Activated naive CD8-positive, alpha-beta T cell treated with anti-CD3 and anti-CD28 coated beads, Interleukin-2, amount 50 U/mL, for 24 hours (primary cell): ENCODE results near the gene ITGB8.

ENCODE experiments used
- ATAC-seq: fragments of 150-1000 bp; cut with Tn5 transposase; one replicate; pipeline ENCODE4 v1.10.0; 2021
- DNase-seq: peaks from one replicate; pipeline ENCODE4 v3.0.0; 2021
- H3K27ac Mint-ChIP-seq: one replicate; pipeline ENCODE4 v1.8.0; 2021; ENCODE audit warnings: mild to moderate bottlenecking, mixed read lengths
- H3K27me3 Mint-ChIP-seq: one replicate; pipeline ENCODE4 v1.8.0; 2021; ENCODE audit warnings: mixed read lengths
- H3K36me3 Mint-ChIP-seq: one replicate; pipeline ENCODE4 v1.8.0; 2021; ENCODE audit warnings: low read depth, mixed read lengths
- H3K4me1 Mint-ChIP-seq: one replicate; pipeline ENCODE4 v1.8.0; 2021; ENCODE audit warnings: mixed read lengths
- H3K4me3 Mint-ChIP-seq: one replicate; pipeline ENCODE4 v1.8.0; 2021; ENCODE audit warnings: mild to moderate bottlenecking, moderate library complexity, mixed read lengths
- H3K9me3 Mint-ChIP-seq: one replicate; pipeline ENCODE4 v1.8.0; 2021; ENCODE audit warnings: mixed read lengths

Gene ITGB8

GRCh38 chr7:20343205-20343604, 12.5 kb downstream of the ITGB8 start:
- no peaks in the 10 kb centered on the region for H3K9me3 Mint-ChIP-seq
- H3K4me3 Mint-ChIP-seq, result no peak overlapping the region
- no peaks in the 10 kb centered on the region for H3K36me3 Mint-ChIP-seq
- no peak overlapping the region for H3K27ac Mint-ChIP-seq
- DNase-seq, result no peak
- no peaks in the 10 kb centered on the region for H3K4me1 Mint-ChIP-seq
- H3K27me3 Mint-ChIP-seq, result peaks cover 4% of the 10 kb centered on the region
- no peak for ATAC-seq

- no peak overlapping the region for H3K4me3 Mint-ChIP-seq
- no peaks in the 10 kb centered on the region for H3K36me3 Mint-ChIP-seq
- no peak overlapping the region for H3K27ac Mint-ChIP-seq
- H3K27me3 Mint-ChIP-seq, result peaks cover 4% of the 10 kb centered on the region
- no peaks in the 10 kb centered on the region for H3K4me1 Mint-ChIP-seq
- ATAC-seq (no peak), DNase-seq (no peak)
- no peaks in the 10 kb centered on the region for H3K9me3 Mint-ChIP-seq
Observed at GRCh38 chr7:20343941-20344340, 13.2 kb downstream of the ITGB8 start.

- Mint-ChIP-seq H3K9me3 (no peaks in the 10 kb centered on the region), H3K27ac (no peak overlapping the region), H3K36me3 (no peaks in the 10 kb centered on the region), H3K27me3 (peaks cover 4% of the 10 kb centered on the region), H3K4me1 (no peaks in the 10 kb centered on the region), H3K4me3 (no peak overlapping the region)
- ATAC-seq, result no peak
- no peak for DNase-seq
Observed at GRCh38 chr7:20344396-20344795, 13.7 kb downstream of the ITGB8 start.

GRCh38 chr7:20346577-20346976, 15.9 kb downstream of the ITGB8 start:
- H3K4me1 Mint-ChIP-seq, result no peaks in the 10 kb centered on the region
- peaks cover 2% of the 10 kb centered on the region for H3K27me3 Mint-ChIP-seq
- H3K4me3 Mint-ChIP-seq, result no peak overlapping the region
- H3K9me3 Mint-ChIP-seq, result no peaks in the 10 kb centered on the region
- DNase-seq (no peak), ATAC-seq (no peak)
- no peaks in the 10 kb centered on the region for H3K36me3 Mint-ChIP-seq
- no peak overlapping the region for H3K27ac Mint-ChIP-seq

- H3K36me3 Mint-ChIP-seq, result no peaks in the 10 kb centered on the region
- no peak for ATAC-seq
- no peak overlapping the region for H3K4me3 Mint-ChIP-seq
- H3K4me1 Mint-ChIP-seq, result no peaks in the 10 kb centered on the region
- no peak overlapping the region for H3K27ac Mint-ChIP-seq
- DNase-seq, result no peak
- no peaks in the 10 kb centered on the region for H3K9me3 Mint-ChIP-seq
- peaks cover 2% of the 10 kb centered on the region for H3K27me3 Mint-ChIP-seq
Observed at GRCh38 chr7:20347680-20348079, 17.0 kb downstream of the ITGB8 start.

GRCh38 chr7:20348125-20348807, 17.6 kb downstream of the ITGB8 start:
- Mint-ChIP-seq H3K4me1 (no peaks in the 10 kb centered on the region), H3K36me3 (no peaks in the 10 kb centered on the region), H3K27me3 (peaks cover 2% of the 10 kb centered on the region), H3K9me3 (no peaks in the 10 kb centered on the region), H3K4me3 (no peak overlapping the region), H3K27ac (no peak overlapping the region)
- no peak for ATAC-seq
- DNase-seq, result no peak

- peaks cover 2% of the 10 kb centered on the region for H3K27me3 Mint-ChIP-seq
- no peaks in the 10 kb centered on the region for H3K9me3 Mint-ChIP-seq
- ATAC-seq (no peak), DNase-seq (no peak)
- no peak overlapping the region for H3K4me3 Mint-ChIP-seq
- H3K4me1 Mint-ChIP-seq, result no peaks in the 10 kb centered on the region
- no peak overlapping the region for H3K27ac Mint-ChIP-seq
- H3K36me3 Mint-ChIP-seq, result no peaks in the 10 kb centered on the region
Observed at GRCh38 chr7:20350518-20350951, 19.8 kb downstream of the ITGB8 start.

- Mint-ChIP-seq H3K9me3 (no peaks in the 10 kb centered on the region), H3K36me3 (no peaks in the 10 kb centered on the region), H3K4me3 (no peak overlapping the region), H3K27me3 (peaks cover 2% of the 10 kb centered on the region), H3K27ac (no peak overlapping the region), H3K4me1 (no peaks in the 10 kb centered on the region)
- DNase-seq, result no peak
- ATAC-seq, result no peak
Observed at GRCh38 chr7:20350996-20351692, 20.4 kb downstream of the ITGB8 start.

GRCh38 chr7:20351901-20352300, 21.2 kb downstream of the ITGB8 start:
- no peak for DNase-seq
- H3K36me3 Mint-ChIP-seq, result no peaks in the 10 kb centered on the region
- H3K9me3 Mint-ChIP-seq, result no peaks in the 10 kb centered on the region
- no peaks in the 10 kb centered on the region for H3K4me1 Mint-ChIP-seq
- H3K27ac Mint-ChIP-seq, result no peak overlapping the region
- H3K4me3 Mint-ChIP-seq, result no peak overlapping the region
- H3K27me3 Mint-ChIP-seq, result peaks cover 2% of the 10 kb centered on the region
- no peak for ATAC-seq

GRCh38 chr7:20352573-20353306, 22.0 kb downstream of the ITGB8 start:
- DNase-seq (no peak), ATAC-seq (no peak)
- Mint-ChIP-seq H3K36me3 (no peaks in the 10 kb centered on the region), H3K27me3 (no peaks in the 10 kb centered on the region), H3K4me3 (no peak overlapping the region), H3K4me1 (no peaks in the 10 kb centered on the region), H3K9me3 (no peaks in the 10 kb centered on the region), H3K27ac (no peak overlapping the region)

GRCh38 chr7:20354610-20355528, 24.2 kb downstream of the ITGB8 start:
- no peak for DNase-seq
- Mint-ChIP-seq H3K4me1 (no peaks in the 10 kb centered on the region), H3K4me3 (no peak overlapping the region)

GRCh38 chr7:20358106-20358505, 27.4 kb downstream of the ITGB8 start:
- DNase-seq (no peak), ATAC-seq (no peak)
- no peaks in the 10 kb centered on the region for H3K36me3 Mint-ChIP-seq
- H3K9me3 Mint-ChIP-seq, result no peaks in the 10 kb centered on the region
- no peaks in the 10 kb centered on the region for H3K4me1 Mint-ChIP-seq
- H3K4me3 Mint-ChIP-seq, result no peak overlapping the region
- H3K27me3 Mint-ChIP-seq, result no peaks in the 10 kb centered on the region
- H3K27ac Mint-ChIP-seq, result no peak overlapping the region

More at GRCh38 chr7:20354610-20355528, 24.2 kb downstream of the ITGB8 start:
- H3K27ac Mint-ChIP-seq, result no peak overlapping the region
- no peaks in the 10 kb centered on the region for H3K27me3 Mint-ChIP-seq
- H3K9me3 Mint-ChIP-seq, result no peaks in the 10 kb centered on the region
- H3K36me3 Mint-ChIP-seq, result no peaks in the 10 kb centered on the region
- no peak for ATAC-seq

GRCh38 chr7:20358762-20359282, 28.1 kb downstream of the ITGB8 start:
- Mint-ChIP-seq H3K4me1 (no peaks in the 10 kb centered on the region), H3K4me3 (no peak overlapping the region), H3K36me3 (no peaks in the 10 kb centered on the region), H3K27me3 (no peaks in the 10 kb centered on the region), H3K27ac (no peak overlapping the region), H3K9me3 (no peaks in the 10 kb centered on the region)
- ATAC-seq (no peak), DNase-seq (no peak)

GRCh38 chr7:20359341-20359963, 28.8 kb downstream of the ITGB8 start:
- no peaks in the 10 kb centered on the region for H3K9me3 Mint-ChIP-seq
- ATAC-seq (no peak), DNase-seq (no peak)
- no peaks in the 10 kb centered on the region for H3K27me3 Mint-ChIP-seq
- no peak overlapping the region for H3K27ac Mint-ChIP-seq
- H3K36me3 Mint-ChIP-seq, result no peaks in the 10 kb centered on the region
- H3K4me3 Mint-ChIP-seq, result no peak overlapping the region
- H3K4me1 Mint-ChIP-seq, result no peaks in the 10 kb centered on the region
